SK-N-SH (cell line): ENCODE measurements around the gene NOXA1. TPM values are rescaled to one million over a fixed set of nuclear protein-coding genes. Genes with fewer than 3 reads are reported as not detected.

Experiments
- CTCF ChIA-PET: fragments of 300-600, 350-600 bp; formaldehyde crosslinking; extraction: SDS; loops from one replicate; lab custom pipeline; 2021; lab: Yijun Ruan, JAX
- POLR2A ChIA-PET: fragments of 350-600 bp; sonication (Branson Sonifier 250); formaldehyde crosslinking; extraction: SDS; loops from one replicate; lab custom pipeline; 2020; ENCODE audit warnings: antibody characterized with exemption, inconsistent platforms; lab: Yijun Ruan, JAX
- DNase-seq: peaks from one replicate; pipeline ENCODE4 v3.0.0; 2012
- H2AFZ ChIP-seq: fragments of 200-600 bp; sonication (generic); 2 replicates; pipeline ENCODE4 v1.8.1; 2016; ENCODE audit warnings: antibody characterized with exemption, mild to moderate bottlenecking, low read depth
- H3F3A ChIP-seq: fragments of 200-600 bp; sonication (generic); replicated peaks from 2 replicates; pipeline ENCODE3; 2016; ENCODE audit warnings: antibody characterized with exemption, mild to moderate bottlenecking; ENCODE audit not compliant: insufficient read depth
- H3K27ac ChIP-seq, 2 experiments: fragments of 200-500 bp in 1 of 2; fragments of 200-600 bp in 1 of 2; sonication (Bioruptor generic) in 1 of 2; sonication (generic), shearing (Covaris generic) in 1 of 2; 2 replicates each; pipeline versions ENCODE4 v1.5.1 to v1.6.1; 2014 to 2016; ENCODE audit warnings: low read depth in 2 of 2, inconsistent platforms in 1 of 2, low read length in 1 of 2, mild to moderate bottlenecking in 1 of 2, mixed read lengths in 1 of 2
- H3K27me3 ChIP-seq: fragments of 200-600 bp; sonication (generic), shearing (Covaris generic); 2 replicates; pipeline ENCODE4 v1.6.1; 2016; ENCODE audit warnings: mixed run types; ENCODE audit not compliant: insufficient read depth
- H3K36me3 ChIP-seq, 2 experiments: fragments of 200-500 bp in 1 of 2; fragments of 200-600 bp in 1 of 2; sonication (Bioruptor generic) in 1 of 2; sonication (generic) in 1 of 2; replicated peaks in 1 of 2; 2 replicates each; pipeline versions ENCODE3 to v1.5.1; 2014 to 2016; ENCODE audit warnings: low read length in 1 of 2, mild to moderate bottlenecking in 1 of 2; ENCODE audit not compliant: insufficient read depth in 2 of 2, control insufficient read depth in 1 of 2
- H3K4me1 ChIP-seq, 2 experiments: fragments of 200-500 bp in 1 of 2; fragments of 200-600 bp in 1 of 2; sonication (Bioruptor generic) in 1 of 2; sonication (generic), shearing (Covaris generic) in 1 of 2; 2 replicates each; pipeline versions ENCODE4 v1.5.1 to v1.6.1; 2014 to 2016; ENCODE audit warnings: low read depth in 1 of 2, low read length in 1 of 2, mixed run types in 1 of 2; ENCODE audit not compliant: insufficient read depth in 2 of 2, control insufficient read depth in 1 of 2
- H3K4me2 ChIP-seq: fragments of 200-600 bp; sonication (generic), shearing (Covaris generic); 2 replicates; pipeline ENCODE4 v1.6.1; 2017; ENCODE audit warnings: mixed run types
- H3K4me3 ChIP-seq, 2 experiments: fragments of 200-500 bp in 1 of 2; fragments of 200-600 bp in 1 of 2; sonication (Bioruptor generic) in 1 of 2; sonication (generic), shearing (Covaris generic) in 1 of 2; 2 replicates each; pipeline versions ENCODE4 v1.5.1 to v1.8.1; 2014 to 2016; ENCODE audit warnings: low read depth in 2 of 2, inconsistent platforms in 1 of 2, low read length in 1 of 2, mild to moderate bottlenecking in 1 of 2, mixed read lengths in 1 of 2, moderate library complexity in 1 of 2
- H3K79me2 ChIP-seq: fragments of 200-600 bp; sonication (generic); 2 replicates; pipeline ENCODE4 v1.8.1; 2017; ENCODE audit warnings: mild to moderate bottlenecking; ENCODE audit not compliant: insufficient read depth
- H3K9ac ChIP-seq: fragments of 200-600 bp; sonication (generic); 2 replicates; pipeline ENCODE4 v1.6.1; 2017; ENCODE audit warnings: mixed run types
- H3K9me2 ChIP-seq: fragments of 200-600 bp; sonication (generic); 2 replicates; pipeline ENCODE4 v1.6.1; 2017; ENCODE audit warnings: mixed run types
- H3K9me3 ChIP-seq: fragments of 200-600 bp; sonication (generic); 2 replicates; pipeline ENCODE4 v1.6.1; 2017; ENCODE audit warnings: mixed run types, mild to moderate bottlenecking, moderate library complexity
- H4K20me1 ChIP-seq: fragments of 200-600 bp; sonication (generic); 2 replicates; pipeline ENCODE4 v1.6.1; 2017; ENCODE audit warnings: mild to moderate bottlenecking, mixed run types; ENCODE audit not compliant: insufficient read depth
- CHD2 ChIP-seq: fragments of 150-350 bp; IDR thresholded peaks from 2 replicates; pipeline ENCODE4 v1.6.1; 2018; ENCODE audit warnings: low read length; ENCODE audit not compliant: partially characterized antibody
- ELF1 ChIP-seq: IDR thresholded peaks from 2 replicates; pipeline ENCODE4 v1.4.0; 2012
- FOSL2 ChIP-seq: IDR thresholded peaks from 2 replicates; pipeline ENCODE4 v1.4.0; 2012; ENCODE audit warnings: low read depth, mild to moderate bottlenecking, moderate library complexity, borderline replicate concordance
- GABPA ChIP-seq: IDR thresholded peaks from 2 replicates; pipeline ENCODE4 v1.4.0; 2012; ENCODE audit warnings: low read depth, mild to moderate bottlenecking
- GATA2 ChIP-seq: sonication (generic); formaldehyde crosslinking; IDR thresholded peaks from 2 replicates; pipeline ENCODE4 v1.5.0; 2020; ENCODE audit warnings: mild to moderate bottlenecking, missing genetic modification reagents
- JUND ChIP-seq: IDR thresholded peaks from 2 replicates; pipeline ENCODE4 v1.4.0; 2012
- MAX ChIP-seq: IDR thresholded peaks from 2 replicates; pipeline ENCODE4 v1.4.0; 2012; ENCODE audit warnings: low read depth
- MXI1 ChIP-seq: IDR thresholded peaks from 2 replicates; pipeline ENCODE4 v1.6.1; 2012; ENCODE audit warnings: mild to moderate bottlenecking, low read depth, low read length, improper control_type of control experiment
- NFIC ChIP-seq: IDR thresholded peaks from 2 replicates; pipeline ENCODE4 v1.4.0; 2012; ENCODE audit warnings: borderline replicate concordance
- PBX3 ChIP-seq: IDR thresholded peaks from 2 replicates; pipeline ENCODE4; 2012
- RAD21 ChIP-seq: IDR thresholded peaks from 2 replicates; pipeline ENCODE4 v1.6.1; 2012; ENCODE audit warnings: mild to moderate bottlenecking, low read length
- REST ChIP-seq: IDR thresholded peaks from 2 replicates; pipeline ENCODE4 v1.6.1; 2012; ENCODE audit warnings: mild to moderate bottlenecking, low read depth, low read length, moderate library complexity
- SIN3A ChIP-seq: IDR thresholded peaks from 2 replicates; pipeline ENCODE4 v1.6.1; 2012; ENCODE audit warnings: low read depth, mild to moderate bottlenecking, low read length, moderate library complexity, borderline replicate concordance
- SMC3 ChIP-seq: IDR thresholded peaks from 2 replicates; pipeline ENCODE4 v1.6.1; 2012; ENCODE audit warnings: low read depth, low read length, improper control_type of control experiment
- TCF12 ChIP-seq: IDR thresholded peaks from 2 replicates; pipeline ENCODE4 v1.4.0; 2012
- USF2 ChIP-seq: fragments of 150-350 bp; IDR thresholded peaks from 2 replicates; pipeline ENCODE4 v1.6.1; 2017; ENCODE audit warnings: antibody characterized with exemption, low read length, low read depth, borderline replicate concordance
- ZBTB33 ChIP-seq: IDR thresholded peaks from 2 replicates; pipeline ENCODE4 v1.4.0; 2012; ENCODE audit warnings: low read depth, borderline replicate concordance
- WGBS: methylation state at CpG from one replicate; pipeline ENCODE4 v1.1.6; 2017; ENCODE audit warnings: low lambda C conversion rate; 5-methylcytosine and 5-hydroxymethylcytosine counted together
- polyA plus RNA-seq, 3 experiments: library from polyadenylated mRNA; depleted of rRNA; stranded (reverse); fragments of >200 nt; gene quantifications; 2 replicates each; pipeline ENCODE4 v1.2.3, GENCODE V29; 2012

The NOXA1 gene
- polyA plus RNA-seq, 1 of the 3 experiments (the other 2 are of a cell fraction) = 0.39 TPM

- Histone ChIP-seq H3K4me2 (no peak overlapping the region), H3K79me2 (no peaks in the 10 kb centered on the region), H4K20me1 (no peaks in the 10 kb centered on the region), H3K36me3 (no peaks in the 10 kb centered on the region), H3K4me1 (no peaks in the 10 kb centered on the region), H2AFZ (no peak overlapping the region), H3K9me2 (no peaks in the 10 kb centered on the region), H3K9me3 (no peaks in the 10 kb centered on the region), H3K4me3 (no peak overlapping the region), H3K27me3 (no peaks in the 10 kb centered on the region), H3K27ac (no peak overlapping the region), H3F3A (no peaks in the 10 kb centered on the region), H3K9ac (no peak overlapping the region)
- no peak for TF ChIP-seq NFIC
- no peak for TF ChIP-seq JUND
- TF ChIP-seq SMC3 = no peak
- no peak for TF ChIP-seq MAX
- TF ChIP-seq MXI1 = no peak
- WGBS = 89% methylated on average over 11 of the region's 28 CpGs
- CTCF ChIA-PET = interaction anchor here (0.5 to 2.1 kb wide), 2 partner anchors 9 to 92 kb away, joined by 3 to 6 read pairs; partner anchors contain the start of gene NRARP
- POLR2A ChIA-PET = no interaction called here
- no peak for DNase-seq
Observed at GRCh38 chr9:137393176-137394150, 29.7 kb upstream of the NOXA1 start.

- Histone ChIP-seq H3K9me2 (no peaks in the 10 kb centered on the region), H3K36me3 (no peaks in the 10 kb centered on the region), H3K79me2 (no peaks in the 10 kb centered on the region), H3K4me3 (no peak overlapping the region), H3F3A (no peaks in the 10 kb centered on the region), H3K4me2 (no peak overlapping the region), H4K20me1 (no peaks in the 10 kb centered on the region), H3K27ac (no peak overlapping the region), H3K4me1 (no peaks in the 10 kb centered on the region), H3K9me3 (no peaks in the 10 kb centered on the region), H3K9ac (no peak overlapping the region), H2AFZ (no peak overlapping the region), H3K27me3 (no peaks in the 10 kb centered on the region)
- 91% methylated on average over 11 of the region's 36 CpGs for WGBS
- ChIA-PET POLR2A (interaction anchor here (1.1 kb wide), 1 partner anchor 93 kb away, joined by 4 read pairs; the partner anchor contains the start of gene NRARP), CTCF (interaction anchor here (2.1 kb wide), 1 partner anchor 93 kb away, joined by 6 read pairs; the partner anchor contains the start of gene NRARP)
- no peak for DNase-seq
- no peak for TF ChIP-seq USF2
- TF ChIP-seq GABPA = no peak
- TF ChIP-seq RAD21 = no peak
- no peak for TF ChIP-seq JUND
- TF ChIP-seq CHD2 = no peak
- TF ChIP-seq FOSL2 = no peak
- TF ChIP-seq ZBTB33 = no peak
- no peak for TF ChIP-seq REST
- TF ChIP-seq SIN3A = no peak
- no peak for TF ChIP-seq ELF1
- no peak for TF ChIP-seq NFIC
- TF ChIP-seq PBX3 = no peak
- TF ChIP-seq GATA2 = no peak
- TF ChIP-seq TCF12 = no peak
Observed at GRCh38 chr9:137394866-137395665, 28.1 kb upstream of the NOXA1 start.
